SH-SY5Y (cell line): Measurements from ENCODE around the gene PLEKHH3.

Experiments
- GATA2 ChIP-seq: IDR thresholded peaks from 2 replicates; pipeline ENCODE4 v1.6.1; 2011; ENCODE audit warnings: mild to moderate bottlenecking, low read depth, low read length
- GATA3 ChIP-seq: IDR thresholded peaks from 2 replicates; pipeline ENCODE4 v1.6.1; 2011; ENCODE audit warnings: low read depth, mild to moderate bottlenecking, low read length, moderate library complexity

DNA sequence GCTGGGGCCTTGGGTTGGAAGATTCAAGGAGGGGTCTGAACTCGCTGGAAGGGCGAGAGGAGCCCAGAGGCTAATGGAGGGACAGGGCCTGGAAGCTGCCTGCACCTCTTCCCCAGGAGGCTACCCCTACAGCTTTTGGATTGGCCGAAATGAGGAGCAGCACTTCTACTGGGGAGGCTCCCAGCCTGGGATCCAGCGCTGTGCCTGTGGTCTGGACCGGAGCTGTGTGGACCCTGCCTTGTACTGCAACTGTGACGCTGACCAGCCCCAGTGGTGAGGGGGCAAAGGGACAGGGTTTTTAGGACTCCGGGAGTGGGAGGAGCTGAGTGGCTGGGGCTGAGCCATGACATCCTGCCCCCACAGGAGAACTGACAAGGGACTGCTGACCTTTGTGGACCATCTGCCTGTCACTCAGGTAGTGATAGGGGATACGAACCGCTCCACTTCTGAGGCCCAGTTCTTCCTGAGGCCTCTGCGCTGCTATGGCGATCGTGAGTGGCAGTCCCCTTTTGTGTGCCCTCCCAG lies 14.3 kb upstream of the PLEKHH3 start:
- no peak for TF ChIP-seq GATA3
- TF ChIP-seq GATA2 = no peak
